Left lung (tissue), 10 donors: ENCODE measurements around the gene SLC27A4. TPM values are rescaled to one million over a fixed set of nuclear protein-coding genes. Genes with fewer than 3 reads are reported as not detected.

ENCODE experiments used
- ATAC-seq: fragments of 200-7000 bp; cut with Tn5 transposase; one replicate; pipeline ENCODE4 v1.9.1; 2020; ENCODE audit warnings: moderate library complexity
- DNase-seq, 4 donors: peaks; one replicate each; pipeline ENCODE4 v3.0.0-alpha.2; 2013 to 2020
- H3K27ac ChIP-seq, 2 donors: fragments of 200-600 bp; sonication (generic) in 1 of 2; one replicate each; pipeline versions ENCODE4 v1.5.0 to v1.8.0; 2020 to 2021
- H3K27me3 ChIP-seq, 2 donors: fragments of 200-600 bp; sonication (generic) in 1 of 2; one replicate each; pipeline versions ENCODE4 v1.5.0 to v1.8.0; 2020 to 2021
- H3K36me3 ChIP-seq, 2 donors: fragments of 200-600 bp; sonication (generic) in 1 of 2; one replicate each; pipeline versions ENCODE4 v1.5.0 to v1.8.0; 2020 to 2021
- H3K4me1 ChIP-seq, 2 donors: fragments of 200-600 bp; one replicate each; pipeline ENCODE4 v1.8.0; 2021
- H3K4me3 ChIP-seq, 2 donors: fragments of 200-600 bp; sonication (generic) in 1 of 2; one replicate each; pipeline versions ENCODE4 v1.5.0 to v1.8.0; 2020 to 2021; ENCODE audit warnings: mild to moderate bottlenecking in 1 of 2
- H3K9me3 ChIP-seq, 2 donors: fragments of 200-600 bp; sonication (generic) in 1 of 2; one replicate each; pipeline versions ENCODE4 v1.5.0 to v1.8.0; 2020 to 2021
- CTCF ChIP-seq, 2 donors: fragments of 200-600 bp; sonication (generic) in 1 of 2; IDR thresholded peaks; one replicate each; pipeline versions ENCODE4 v1.5.0 to v1.8.0; 2021; ENCODE audit warnings: antibody characterized with exemption in 2 of 2
- intact Hi-C, 2 donors: fragments of 100-400 bp; cut with DNase I; formaldehyde crosslinking; loops; one replicate each; pipeline versions ENCODE4 v1.11.2 to v1.14.2; 2022
- polyA plus RNA-seq, 6 donors: library from polyadenylated mRNA; unstranded; fragments of 120-200 nt; gene quantifications; one replicate each; pipeline ENCODE4 v1.2.1, GENCODE V29; 2013; ENCODE audit not compliant: insufficient read length in 6 of 6
- total RNA-seq, 2 donors: library from RNA; stranded (reverse); fragmentation: NEBNext Ultra II Directional; extraction: Animal tissue kit (Norgen Biotek cat#: 25700); gene quantifications; one replicate each; pipeline ENCODE4 v1.2.1, GENCODE V29; 2021
- donor health status: DM: no; HTN: yes; CAD: no.
- donor health status: DM: no; HTN: no; CAD: no.

Gene SLC27A4
- total and polyA plus RNA-seq, 8 donors, result 7.6 to 33.7 (median 12.1) TPM

DNA sequence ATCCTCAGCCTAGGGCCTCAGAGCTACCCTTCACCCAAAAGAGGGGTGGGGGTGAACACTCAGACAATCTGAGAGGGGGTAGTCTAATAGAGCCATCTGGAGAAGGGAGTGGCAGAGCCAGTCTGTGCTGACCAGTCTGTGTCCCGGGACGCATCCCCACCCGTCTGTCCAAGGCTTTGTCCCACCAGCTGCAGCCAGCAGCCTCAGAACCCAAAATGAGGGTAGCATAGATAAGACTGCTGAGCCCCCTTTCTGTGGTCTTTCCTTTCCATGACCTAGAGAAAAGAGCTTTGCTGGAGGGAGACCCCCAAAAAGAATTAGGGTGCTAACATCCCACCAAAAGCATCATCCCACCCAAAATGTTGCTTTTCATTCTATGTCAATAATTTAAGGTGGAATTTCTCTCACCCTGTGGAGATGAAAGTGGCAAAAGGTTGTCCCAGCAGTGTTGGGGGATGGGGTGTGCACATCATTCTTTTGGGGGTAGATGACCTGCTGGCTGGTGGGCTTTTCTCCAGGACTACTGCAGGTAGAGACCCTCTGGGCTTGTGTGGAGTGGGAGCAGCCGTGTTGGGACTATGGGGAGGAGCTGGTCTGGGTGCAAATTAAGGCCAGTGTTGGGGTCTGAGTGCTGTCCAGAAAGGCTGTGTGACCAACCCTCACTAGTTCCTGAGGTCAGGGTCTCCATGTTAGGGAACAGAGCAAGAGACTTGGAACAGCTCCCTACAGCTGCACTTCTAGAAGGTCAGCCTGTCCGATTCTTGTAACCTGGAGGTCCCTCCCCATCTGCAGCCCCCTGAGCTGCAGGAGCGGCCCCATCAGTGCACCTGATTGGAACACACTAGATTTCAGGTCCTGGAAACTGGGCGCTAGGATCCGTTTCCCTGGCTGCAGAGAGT lies 50.7 kb downstream of the SLC27A4 start:
- Histone ChIP-seq H3K36me3 (peaks cover 0 to 73% of the 10 kb centered on the region in 2 donors), H3K27ac (no peak overlapping the region), H3K4me3 (no peak overlapping the region), H3K9me3 (no peaks in the 10 kb centered on the region), H3K4me1 (no peaks in the 10 kb centered on the region), H3K27me3 (peaks cover 0 to 16% of the 10 kb centered on the region in 2 donors)
- intact Hi-C loops, result no loop called here
- ATAC-seq, result no peak
- DNase-seq, result no peak
- TF ChIP-seq CTCF (IDR thresholded peaks at IDR 0.05), result no peak

DNA sequence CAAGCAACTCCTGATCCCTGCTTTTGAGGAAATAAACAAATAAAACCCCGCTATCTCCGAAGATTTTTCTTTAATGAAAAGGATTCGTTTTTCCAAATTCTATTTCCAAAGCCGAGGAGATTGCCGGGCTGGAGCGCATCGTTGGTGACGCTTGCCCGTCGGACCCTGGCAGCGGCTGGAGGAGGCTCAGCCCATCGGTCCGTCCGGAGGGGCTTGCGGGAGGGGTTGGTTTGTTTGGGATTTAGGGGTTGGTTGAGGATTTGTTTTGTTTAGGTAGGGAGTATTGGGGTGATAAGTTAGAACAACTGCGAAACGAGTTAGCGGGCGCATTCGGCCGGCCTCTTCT lies 51.6 kb downstream of the SLC27A4 start:
- peaks cover 0 to 65% of the 10 kb centered on the region in 2 donors for H3K36me3 ChIP-seq
- peaks cover 0 to 25% of the 10 kb centered on the region in 2 donors for H3K27me3 ChIP-seq
- DNase-seq (no peak), ATAC-seq (no peak)
- no peak overlapping the region for H3K4me3 ChIP-seq
- TF ChIP-seq CTCF (IDR thresholded peaks at IDR 0.05), result no peak
- intact Hi-C loops, result no loop called here
- H3K4me1 ChIP-seq, result peaks cover 0 to 3% of the 10 kb centered on the region in 2 donors
- no peak overlapping the region for H3K27ac ChIP-seq
- no peaks in the 10 kb centered on the region for H3K9me3 ChIP-seq

DNA sequence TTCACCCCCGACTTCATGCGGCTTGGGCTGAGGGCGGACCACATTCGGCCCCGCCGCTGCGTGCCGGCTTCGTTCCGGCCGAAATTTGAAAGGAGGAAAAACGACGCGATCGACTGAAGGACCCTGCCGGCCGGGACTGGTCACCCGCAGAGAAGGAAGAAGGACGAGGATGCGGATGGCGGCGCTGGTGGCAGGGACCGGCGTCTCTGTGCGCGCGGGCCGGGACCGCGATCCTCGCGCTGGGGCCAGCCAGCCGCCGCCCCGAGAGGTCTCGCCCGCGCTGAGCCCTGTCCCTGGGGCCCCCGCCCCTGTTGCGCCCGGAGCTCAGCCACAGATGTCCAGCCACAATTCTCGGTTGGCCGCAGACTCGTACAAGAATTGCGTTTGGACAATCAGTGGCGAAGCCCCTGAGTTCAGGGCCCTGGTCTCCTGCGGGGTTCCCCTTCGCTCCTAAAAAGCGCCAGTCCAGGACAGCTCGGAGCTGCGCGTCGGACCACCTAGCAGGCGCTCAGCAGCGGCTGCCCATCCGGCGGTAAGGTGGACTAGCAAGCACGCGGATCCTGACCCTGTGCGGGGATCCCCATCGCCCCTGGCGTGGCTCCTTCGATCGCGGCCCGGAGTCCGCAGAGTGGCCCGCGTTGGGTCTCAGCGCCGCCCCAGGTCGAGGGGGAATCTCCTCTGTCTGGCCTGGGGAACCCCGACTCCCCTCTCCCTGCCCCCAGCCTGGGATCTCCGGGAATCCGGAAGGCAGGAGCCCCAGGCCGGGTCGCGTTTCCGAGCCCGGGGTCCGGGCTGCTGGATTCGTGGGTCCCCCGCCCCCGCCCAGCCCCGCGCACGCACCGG lies 52.2 kb downstream of the SLC27A4 start:
- no peak overlapping the region for H3K4me3 ChIP-seq
- ATAC-seq (no peak), DNase-seq (no peak)
- intact Hi-C loops, result no loop called here
- H3K4me1 ChIP-seq, result peaks cover 0 to 9% of the 10 kb centered on the region in 2 donors
- H3K27me3 ChIP-seq, result peaks cover 0 to 28% of the 10 kb centered on the region in 2 donors
- H3K36me3 ChIP-seq, result peaks cover 0 to 59% of the 10 kb centered on the region in 2 donors
- TF ChIP-seq CTCF (IDR thresholded peaks at IDR 0.05), result no peak
- H3K9me3 ChIP-seq, result no peaks in the 10 kb centered on the region
- H3K27ac ChIP-seq, result no peak overlapping the region

- H3K27ac ChIP-seq, result no peak overlapping the region
- H3K4me3 ChIP-seq, result no peak overlapping the region
- no peaks in the 10 kb centered on the region for H3K9me3 ChIP-seq
- intact Hi-C loops, result no loop called here
- ATAC-seq (no peak), DNase-seq (no peak)
- peaks cover 0 to 35% of the 10 kb centered on the region in 2 donors for H3K27me3 ChIP-seq
- no peak for TF ChIP-seq CTCF (IDR thresholded peaks at IDR 0.05)
- H3K36me3 ChIP-seq, result peaks cover 0 to 51% of the 10 kb centered on the region in 2 donors
- peaks cover 0 to 10% of the 10 kb centered on the region in 2 donors for H3K4me1 ChIP-seq
These were observed 52.9 kb downstream of the SLC27A4 start for GRCh38 chr9:128393145-128393775.
